Motor neuron (in vitro differentiated cells): ENCODE data around the gene ERMARD. TPM values are rescaled to one million over a fixed set of nuclear protein-coding genes. Genes with fewer than 3 reads are reported as not detected.
A peak's percentile ranks its signal among the peaks of the same experiment; 100 is the strongest.

Source experiments
- ATAC-seq, 8 experiments: fragments of 200-7000 bp; cut with Tn5 transposase; replicated peaks in 6 of 8; 2 replicates each; pipeline ENCODE4 v1.8.0; 2021; ENCODE audit warnings: mild to moderate bottlenecking in 8 of 8, moderate library complexity in 8 of 8
- H3K27ac ChIP-seq, 2 donors: fragments of 250-450 bp; sonication (Bioruptor Pico); 2 replicates each; pipeline ENCODE4 v1.9.0; 2021; ENCODE audit warnings: antibody characterized with exemption in 2 of 2, mild to moderate bottlenecking in 2 of 2, moderate library complexity in 1 of 2
- H3K4me1 ChIP-seq, 2 donors: fragments of 250-450 bp; sonication (Bioruptor Pico); replicated peaks in 1 of 2; 2 replicates each; pipeline ENCODE4 v1.6.1; 2021; ENCODE audit warnings: antibody characterized with exemption in 2 of 2, mild to moderate bottlenecking in 2 of 2, moderate library complexity in 1 of 2
- H3K4me3 ChIP-seq, 5 donors: fragments of 250-450 bp; sonication (Bioruptor Pico); 2 replicates each; pipeline ENCODE4 v1.9.0; 2021; ENCODE audit warnings: antibody characterized with exemption in 5 of 5, mild to moderate bottlenecking in 5 of 5, moderate library complexity in 4 of 5
- WGBS, 10 experiments: fragments of 450-650 bp; shearing (Covaris generic); methylation state at CpG; one replicate each; pipeline ENCODE4 v1.0.0; 2022; 5-methylcytosine and 5-hydroxymethylcytosine counted together
- in situ Hi-C, 9 experiments: fragments of 400-800 bp; cut with MboI; loops; one replicate each; pipeline ENCODE4 v1.15.0; 2021; ENCODE audit warnings: low sequenced_read_pairs in 9 of 9, low pct_unique_long_range_greater_than_20kb in 2 of 9; ENCODE audit not compliant: unreplicated experiment in 9 of 9
- total RNA-seq, 8 experiments: library from RNA; unstranded; fragments of 300-600 nt; gene quantifications; 2 replicates each; pipeline versions ENCODE4 v1.2.3 to v1.2.4, GENCODE V29; 2022

The ERMARD gene
- 10 to 100 TPM; 12.7 to 30.1 (median 16.6) TPM for total RNA-seq

DNA sequence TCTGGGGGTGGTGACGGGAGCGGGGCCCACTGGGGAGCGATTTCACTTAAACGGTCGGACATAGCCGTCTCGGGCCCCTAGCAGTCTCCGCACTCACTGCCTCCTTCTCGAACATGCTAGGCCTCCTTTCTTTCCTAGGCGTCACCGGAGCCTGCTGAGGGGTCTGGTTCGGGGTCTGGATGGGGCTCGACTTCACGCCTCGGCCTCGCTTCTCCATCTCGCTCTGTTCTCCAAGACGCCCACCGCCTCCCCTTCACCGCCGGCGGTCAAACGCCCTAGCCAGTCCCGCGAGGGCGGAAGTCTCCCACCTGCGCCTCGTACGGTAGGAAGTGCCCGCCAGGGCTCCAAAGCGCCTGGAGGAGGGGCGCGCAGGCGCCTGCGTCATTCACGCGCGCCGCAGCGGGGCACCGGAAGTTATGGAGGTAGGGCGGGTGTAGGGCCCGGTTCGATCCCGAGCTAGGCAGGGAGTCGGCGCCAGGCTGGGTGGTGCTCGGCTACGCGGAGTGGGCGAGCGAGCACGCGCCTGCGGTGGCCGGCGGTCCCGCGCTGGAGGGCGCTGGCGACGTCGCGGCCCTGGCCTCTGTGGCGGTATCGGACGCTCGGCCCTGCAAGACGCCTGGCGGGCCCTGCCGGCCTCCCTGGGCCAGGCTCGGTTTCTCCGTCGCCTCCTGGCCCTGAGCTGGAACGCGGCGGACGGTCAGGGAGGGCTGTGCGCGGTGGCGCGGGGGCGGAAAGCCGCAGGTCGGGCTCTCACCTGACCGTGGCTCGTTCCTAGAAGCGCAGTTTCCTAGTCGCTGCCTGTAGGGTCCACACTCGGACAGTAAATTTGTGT is at the start of gene ERMARD, which contains the start of gene DYNLT2:
ERMARD (plus strand) TSS at position 381 of the 832 bp plus-strand sequence; CDS start at position 417, 36 bp downstream.
DYNLT2 (minus strand) TSS at position 331 of the 832 bp plus-strand sequence; CDS start at position 217, 114 bp downstream.
- peak; percentile 92 to 97 (median 95) for ATAC-seq
- Histone ChIP-seq H3K4me1 (peaks cover 14 to 20% of the 10 kb centered on the region in 2 donors), H3K27ac (peak within 1 kb of the TSS; percentile 93 to 96), H3K4me3 (peak within 1 kb of the TSS; percentile 61 to 91 (median 69))
- WGBS, 10 experiments: 0 to 9% (median 1%) methylated on average over 6 to 21 of the region's 90 CpGs; no CpG with 5 or more reads in 5 of the 10 experiments
- in situ Hi-C loops: no loop called here

DNA sequence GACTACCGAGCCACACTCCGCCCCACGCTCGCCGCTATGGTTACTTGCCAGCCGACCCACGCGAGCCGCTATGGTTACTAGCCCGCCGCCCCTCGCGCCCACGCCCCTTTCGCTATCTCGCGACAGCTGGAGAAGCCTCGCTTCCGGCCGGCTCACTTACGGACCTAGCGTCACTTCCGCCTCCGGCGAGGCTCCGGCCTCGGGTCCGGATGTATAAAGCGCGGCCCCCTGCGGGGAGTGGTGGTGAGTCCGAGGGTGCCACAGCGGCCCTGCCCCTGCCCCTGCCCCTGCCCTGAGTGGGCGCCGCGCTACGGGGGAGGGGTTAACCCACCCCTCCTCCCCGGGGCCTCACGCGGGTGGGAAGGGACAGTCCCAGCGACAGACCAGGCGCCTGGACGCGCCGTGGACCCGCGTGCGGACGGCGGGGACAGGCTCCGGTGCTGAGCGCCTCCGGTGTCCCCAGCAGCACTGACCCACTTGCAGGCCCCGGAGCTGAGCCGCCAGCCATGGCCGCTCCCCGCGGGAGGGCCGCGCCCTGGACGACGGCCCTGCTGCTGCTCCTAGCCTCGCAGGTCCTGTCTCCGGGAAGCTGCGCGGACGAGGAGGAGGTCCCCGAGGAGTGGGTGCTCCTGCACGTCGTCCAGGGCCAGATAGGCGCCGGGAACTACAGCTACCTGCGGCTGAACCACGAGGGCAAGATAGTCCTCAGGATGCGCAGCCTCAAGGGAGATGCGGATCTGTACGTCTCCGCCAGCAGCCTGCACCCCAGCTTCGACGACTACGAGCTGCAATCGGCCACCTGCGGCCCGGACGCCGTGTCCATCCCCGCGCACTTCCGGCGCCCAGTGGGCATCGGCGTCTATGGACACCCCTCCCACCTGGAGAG is 49.2 kb upstream of the ERMARD start, which contains the start of the genes C6orf120 and WDR27:
C6orf120 (plus strand) TSS at position 173 of the 886 bp plus-strand sequence; CDS start at position 507, 334 bp downstream.
WDR27 (minus strand) TSS at position 76 of the 886 bp plus-strand sequence. CDS start 13,024 bp downstream, outside the sequence.
- H3K27ac ChIP-seq: peak within 1 kb of the TSS; percentile 91 to 94
- peak; percentile 86 to 96 (median 95) for ATAC-seq
- H3K4me3 ChIP-seq: peak within 1 kb of the TSS; percentile 71 to 96 (median 95)
- H3K4me1 ChIP-seq: peaks cover 26 to 41% of the 10 kb centered on the region in 2 donors
- 0 to 4% (median 0%) methylated on average over 1 to 14 of the region's 92 CpGs; no CpG with 5 or more reads in 6 of the 10 experiments for WGBS, 10 experiments
- in situ Hi-C loops: no loop called here

DNA sequence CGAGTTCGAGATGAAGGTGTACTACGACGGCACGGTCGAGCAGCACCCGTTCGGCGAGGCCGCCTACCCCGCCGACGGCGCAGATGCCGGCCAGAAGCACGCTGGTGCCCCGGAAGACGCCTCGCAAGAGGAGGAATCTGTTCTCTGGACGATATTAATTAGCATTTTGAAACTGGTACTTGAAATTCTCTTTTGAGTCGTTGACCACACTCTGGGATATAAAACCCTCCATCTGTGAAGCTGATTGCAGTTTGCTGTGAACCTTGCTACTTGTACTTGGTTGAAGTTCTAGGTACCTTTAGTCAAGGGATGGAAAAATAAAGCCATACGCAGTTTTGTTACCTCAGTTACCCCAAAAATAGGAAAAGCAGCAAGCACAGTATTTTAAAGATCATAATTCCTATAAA is 48.6 kb upstream of the ERMARD start:
- 0 to 32% (median 2%) methylated on average over 1 to 20 of the region's 22 CpGs; no CpG with 5 or more reads in 2 of the 10 experiments for WGBS, 10 experiments
- Histone ChIP-seq H3K4me3 (peak overlapping the region; percentile 71 to 96 (median 95)), H3K27ac (peak overlapping the region; percentile 91 to 94), H3K4me1 (peaks cover 26 to 41% of the 10 kb centered on the region in 2 donors)
- in situ Hi-C loops: no loop called here
- ATAC-seq: peak in 1 of 8 experiments; percentile 3

DNA sequence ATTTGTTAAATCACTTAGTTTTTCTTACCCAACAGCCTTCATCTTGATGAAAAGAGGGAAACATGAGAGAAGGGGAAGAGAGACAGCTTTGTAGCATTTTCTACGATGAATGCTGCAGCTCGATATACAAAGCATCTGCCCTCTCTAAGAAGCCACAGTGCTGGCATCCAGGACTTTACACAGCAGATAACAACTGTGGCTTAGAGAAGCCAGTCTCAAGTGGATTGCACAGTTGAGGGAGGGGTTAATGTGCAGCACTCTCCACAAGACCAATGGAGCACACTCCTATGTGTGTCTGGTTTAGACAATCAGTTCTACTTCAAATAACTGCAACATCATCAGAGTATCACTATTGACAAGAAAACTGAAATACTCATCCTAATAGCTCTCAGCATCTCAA is 43.6 kb upstream of the ERMARD start:
- Histone ChIP-seq H3K4me1 (peaks cover 16 to 31% of the 10 kb centered on the region in 2 donors), H3K4me3 (no peak overlapping the region), H3K27ac (no peak overlapping the region)
- WGBS, 10 experiments: 67 to 100% (median 100%) methylated on average over 1 to 2 of the region's 2 CpGs; no CpG with 5 or more reads in 3 of the 10 experiments
- in situ Hi-C loops: no loop called here
- peak in 3 of 8 experiments; percentile 42 to 69 (median 61) for ATAC-seq

DNA sequence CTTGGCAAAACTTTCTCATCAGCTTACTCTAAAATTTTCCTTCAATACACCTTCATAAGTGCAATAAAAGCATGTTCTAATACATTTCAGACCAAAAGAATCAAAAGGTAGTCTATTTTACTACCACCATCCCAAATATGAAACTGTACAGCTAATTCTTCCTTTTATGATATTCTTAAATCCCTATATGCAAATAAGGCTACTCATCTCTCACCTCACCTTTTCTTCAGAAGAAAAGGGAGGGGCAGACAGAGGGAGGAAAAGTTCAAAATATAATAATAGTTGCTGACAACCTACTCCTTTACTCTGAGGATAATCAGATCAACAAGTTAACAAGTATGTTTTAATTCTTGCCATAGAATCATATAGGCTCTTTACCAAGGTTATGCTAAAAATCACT is 42.1 kb upstream of the ERMARD start:
- no peak for ATAC-seq
- Histone ChIP-seq H3K27ac (no peak overlapping the region), H3K4me3 (no peak overlapping the region), H3K4me1 (peaks cover 5 to 17% of the 10 kb centered on the region in 2 donors)
- in situ Hi-C loops: no loop called here

DNA sequence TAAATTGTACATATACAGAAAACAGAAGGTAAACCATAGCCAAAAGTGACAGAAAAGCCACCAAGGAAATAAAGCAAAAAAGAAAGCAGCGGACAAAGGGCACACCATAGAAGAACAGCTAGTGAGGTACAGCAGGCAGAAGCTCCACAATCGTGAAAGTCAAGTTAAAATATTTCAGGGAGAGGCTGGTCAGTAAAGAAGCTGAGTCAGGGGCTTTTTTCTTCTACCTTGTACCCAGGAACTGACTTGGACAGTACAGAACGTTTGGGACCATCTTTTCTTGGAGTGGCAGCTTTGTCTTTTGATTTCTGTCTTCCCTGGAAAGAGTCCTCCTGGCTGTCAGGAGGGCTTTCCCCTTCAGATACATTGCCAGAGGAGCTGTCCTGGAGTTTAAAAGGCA is 41.4 kb upstream of the ERMARD start:
- ATAC-seq: no peak
- no peak overlapping the region for H3K27ac ChIP-seq
- no peak overlapping the region for H3K4me3 ChIP-seq
- in situ Hi-C loops: no loop called here
- WGBS, 10 experiments: 40 to 89% (median 71%) methylated on average over 1 to 3 of the region's 3 CpGs; no CpG with 5 or more reads in 1 of the 10 experiments
- H3K4me1 ChIP-seq: peaks cover 1 to 10% of the 10 kb centered on the region in 2 donors

DNA sequence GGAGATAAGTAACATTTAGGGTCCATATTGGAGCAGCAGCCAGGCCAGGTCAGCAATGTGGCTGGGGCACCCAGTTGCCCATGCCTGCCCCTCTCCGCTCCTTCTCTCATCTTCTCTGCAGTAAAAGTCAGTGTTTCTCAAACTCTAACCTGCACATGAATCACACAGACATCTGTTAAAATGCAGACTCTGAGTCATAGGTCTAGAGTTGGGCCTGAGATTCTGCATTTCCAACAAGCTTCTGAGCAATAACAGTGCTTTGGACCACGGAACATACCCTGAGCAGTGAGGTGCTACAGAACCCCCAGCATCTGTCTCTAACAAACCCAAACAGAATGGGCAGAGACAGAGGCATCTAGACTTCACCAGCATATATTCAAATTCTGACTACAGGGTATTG is 37.2 kb upstream of the ERMARD start:
- H3K27ac ChIP-seq: no peak overlapping the region
- H3K4me3 ChIP-seq: no peak overlapping the region
- in situ Hi-C loops: no loop called here
- no peaks in the 10 kb centered on the region for H3K4me1 ChIP-seq
- WGBS, 10 experiments: 100% methylated on average over 1 to 2 of the region's 2 CpGs; no CpG with 5 or more reads in 5 of the 10 experiments
- no peak for ATAC-seq

DNA sequence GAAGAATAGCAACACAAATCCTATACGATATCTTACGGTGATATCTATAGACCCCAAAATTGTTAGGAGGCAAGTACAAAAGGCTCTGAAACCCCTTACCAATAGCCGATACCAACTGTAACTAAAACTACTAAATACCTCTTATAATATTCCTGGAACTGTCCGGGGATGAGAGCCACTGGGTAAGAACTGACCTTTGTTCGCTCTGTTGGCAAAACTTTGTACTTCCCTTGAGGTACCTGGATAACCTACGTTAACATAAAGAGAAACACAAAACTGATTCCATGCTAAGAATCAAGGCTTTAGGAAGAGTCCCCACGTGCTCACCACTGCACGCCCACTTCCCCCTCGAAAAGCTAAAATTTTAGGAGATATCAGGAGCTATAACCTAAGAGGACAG is 36.8 kb upstream of the ERMARD start:
- in situ Hi-C loops: no loop called here
- no peak overlapping the region for H3K4me3 ChIP-seq
- no peak for ATAC-seq
- no peaks in the 10 kb centered on the region for H3K4me1 ChIP-seq
- 91 to 100% (median 98%) methylated on average over 3 to 9 of the region's 9 CpGs for WGBS, 10 experiments
- H3K27ac ChIP-seq: no peak overlapping the region

DNA sequence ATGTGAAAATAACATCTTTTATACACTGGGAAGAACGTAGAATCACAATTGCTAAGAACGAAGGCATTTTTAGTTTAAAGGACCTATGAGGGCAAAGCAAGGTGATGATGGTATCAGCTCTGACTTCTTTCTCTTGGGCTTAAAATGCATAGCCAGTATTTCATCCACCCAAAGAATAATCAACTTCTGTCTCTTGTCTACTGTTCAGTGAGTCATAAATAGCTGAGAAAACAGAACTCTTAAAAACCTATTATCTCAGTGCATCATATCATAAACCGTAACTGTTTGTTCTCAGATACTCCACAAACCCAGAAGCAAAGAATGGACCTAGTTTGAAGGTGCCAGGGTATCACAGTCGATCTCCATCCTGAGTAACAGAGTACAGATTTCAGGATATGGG is 32.3 kb upstream of the ERMARD start:
- 92 to 100% (median 100%) methylated on average over 1 to 4 of the region's 4 CpGs for WGBS, 10 experiments
- Histone ChIP-seq H3K4me1 (peaks cover 12 to 16% of the 10 kb centered on the region in 2 donors), H3K27ac (no peak overlapping the region), H3K4me3 (no peak overlapping the region)
- in situ Hi-C loops: no loop called here
- no peak for ATAC-seq

DNA sequence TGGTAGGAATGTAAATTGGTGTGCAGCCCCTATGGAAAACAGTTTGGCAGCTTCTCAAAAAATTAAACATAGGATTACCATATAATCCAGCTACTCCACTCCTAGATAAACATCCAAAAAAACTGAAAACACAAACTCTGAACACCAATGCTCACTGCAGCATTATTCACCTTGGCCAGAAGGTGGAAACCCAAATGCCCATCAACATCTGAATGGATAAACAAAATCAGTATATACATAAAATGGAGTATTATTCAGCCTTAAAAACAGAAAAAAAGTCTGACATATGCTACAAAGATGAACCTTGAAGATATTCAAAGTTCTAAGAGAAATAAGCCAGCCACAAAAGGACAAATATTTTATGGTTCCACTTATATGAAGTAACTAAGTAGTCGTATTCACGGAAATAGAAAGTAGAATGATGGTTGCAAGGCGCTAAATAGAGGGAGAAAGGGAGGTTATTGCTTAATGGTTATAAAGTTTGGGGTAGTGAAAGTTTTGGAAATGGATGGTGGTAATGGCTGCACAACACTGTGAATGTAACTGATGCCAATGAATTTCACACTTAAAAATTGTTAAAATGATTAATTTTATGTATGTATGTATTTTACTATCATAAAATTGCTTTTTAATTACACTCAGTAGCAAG is 31.1 kb upstream of the ERMARD start:
- no peak overlapping the region for H3K27ac ChIP-seq
- in situ Hi-C loops: no loop called here
- no peak overlapping the region for H3K4me3 ChIP-seq
- 86 to 100% (median 95%) methylated on average over 1 to 3 of the region's 3 CpGs; no CpG with 5 or more reads in 1 of the 10 experiments for WGBS, 10 experiments
- H3K4me1 ChIP-seq: peaks cover 14 to 16% of the 10 kb centered on the region in 2 donors
- no peak for ATAC-seq

DNA sequence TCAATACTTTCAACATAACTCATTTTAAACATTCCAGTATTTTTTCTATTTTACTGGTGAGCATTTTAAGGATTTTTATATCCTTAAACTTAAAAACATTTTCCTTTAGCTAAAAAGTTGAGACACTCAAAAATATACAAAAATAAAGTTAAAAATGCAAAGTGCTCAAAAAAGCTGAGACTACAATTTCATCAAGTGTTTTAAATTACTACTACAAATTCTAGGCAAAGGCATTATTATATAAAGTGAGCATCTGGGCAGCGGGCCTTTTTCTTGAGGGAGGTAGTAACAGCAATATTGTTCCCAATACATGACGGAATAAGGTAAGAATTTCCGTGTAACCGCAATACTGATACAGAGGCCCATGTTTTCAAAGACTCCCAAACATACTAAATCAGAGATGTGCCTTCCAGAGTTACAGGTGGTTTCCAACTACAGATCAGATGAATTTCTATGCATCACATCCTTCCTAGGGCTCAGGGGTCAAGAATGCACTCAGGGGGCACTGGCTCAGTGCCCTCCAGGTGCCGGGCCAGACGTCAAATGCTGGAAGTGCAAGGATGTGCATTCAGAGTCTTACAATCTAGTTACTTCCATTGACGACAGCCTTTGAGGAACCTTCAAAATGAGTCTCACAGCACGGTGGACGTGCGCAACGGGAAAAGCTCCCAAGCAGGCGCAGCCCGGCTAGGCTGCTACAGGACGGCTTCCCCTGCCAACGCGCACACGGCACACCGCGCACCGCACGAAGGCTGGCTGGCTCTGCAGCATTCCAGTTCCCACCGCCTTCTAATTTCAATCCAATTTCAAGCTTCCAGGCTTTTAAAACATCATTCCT is 28.8 kb upstream of the ERMARD start:
- in situ Hi-C loops: no loop called here
- Histone ChIP-seq H3K4me1 (peaks cover 18 to 29% of the 10 kb centered on the region in 2 donors), H3K4me3 (peak overlapping the region; percentile 48 to 99 (median 77)), H3K27ac (no peak overlapping the region)
- WGBS, 10 experiments: 0 to 15% (median 4%) methylated on average over 4 to 19 of the region's 22 CpGs; no CpG with 5 or more reads in 1 of the 10 experiments
- peak in 6 of 8 experiments; percentile 6 to 26 (median 20) for ATAC-seq
